Ovary (tissue), 9 donors: Measurements from ENCODE around the gene RERE. TPM values are rescaled to one million over a fixed set of nuclear protein-coding genes. Genes with fewer than 3 reads are reported as not detected.
A peak's percentile ranks its signal among the peaks of the same experiment; 100 is the strongest.
"Not testable (repeated sequence)": the region's sequence is repeated elsewhere in the genome, so short reads cannot be mapped to it uniquely, and the experiment has no call there.

Experiments used
- DNase-seq, 5 donors: peaks; one replicate each; pipeline ENCODE4 v3.0.0-alpha.2; 2019 to 2020
- H3K27ac ChIP-seq, 2 donors: fragments of 200-600 bp; one replicate each; pipeline versions ENCODE4 v1.5.1 to v1.8.0; 2019 to 2022
- H3K27me3 ChIP-seq: fragments of 200-600 bp; one replicate; pipeline ENCODE4 v1.8.0; 2022
- H3K36me3 ChIP-seq: fragments of 200-600 bp; sonication (generic); one replicate; pipeline ENCODE4 v1.5.1; 2019
- H3K4me1 ChIP-seq: one replicate; pipeline ENCODE4 v1.8.1; 2013; ENCODE audit warnings: mild to moderate bottlenecking, moderate library complexity; ENCODE audit not compliant: insufficient read depth
- H3K4me3 ChIP-seq: fragments of 200-600 bp; sonication (generic); one replicate; pipeline ENCODE4 v1.5.1; 2017
- H3K9me3 ChIP-seq, 2 donors: fragments of 200-600 bp in 1 of 2; sonication (generic) in 1 of 2; one replicate each; pipeline versions ENCODE4 v1.5.1 to v1.8.1; 2013 to 2019; ENCODE audit warnings: mild to moderate bottlenecking in 1 of 2, moderate library complexity in 1 of 2
- EP300 ChIP-seq: sonication (generic); formaldehyde crosslinking; IDR thresholded peaks from one replicate; pipeline ENCODE4 v1.6.1; 2017; ENCODE audit warnings: antibody characterized with exemption
- POLR2A ChIP-seq: fragments of 450-650 bp; IDR thresholded peaks from one replicate; pipeline ENCODE4 v1.6.1; 2017; ENCODE audit warnings: antibody characterized with exemption, mild to moderate bottlenecking, moderate library complexity
- WGBS, 3 donors: extraction: QIAGEN DNeasy Blood & Tissue Kit in 1 of 3; methylation state at CpG; one replicate each; pipeline versions ENCODE4 v1.1.5 to v1.1.7; 2013 to 2017; 5-methylcytosine and 5-hydroxymethylcytosine counted together
- intact Hi-C, 4 donors: fragments of 100-400 bp; cut with DNase I; formaldehyde crosslinking; loops; one replicate each; pipeline versions ENCODE4 v1.11.0 to v1.15.1; 2022 to 2023
- polyA plus RNA-seq, 2 donors: library from polyadenylated mRNA; stranded (reverse); fragments of 200-250 nt in 1 of 2; fragments of 350-450 nt in 1 of 2; fragmentation: Illumina TruSeq in 1 of 2; extraction: RNeasy Lipid Tissue Mini Kit (QIAGEN cat#74804) in 1 of 2; gene quantifications; one replicate each; pipeline ENCODE4 v1.2.3, GENCODE V29; 2013 to 2014
- total RNA-seq, 7 donors: library from RNA; depleted of rRNA in 2 of 7; stranded (reverse); fragments of >200 nt in 2 of 7; fragmentation: NEBNext Ultra II Directional in 3 of 7; extraction: Animal tissue kit (Norgen Biotek cat#: 25700) in 3 of 7; gene quantifications; one replicate each; pipeline versions ENCODE4 v1.1.0 to v1.2.4, GENCODE V29; 2016 to 2023
- TF ChIP-seq, protein P1 (sequence below), 3 donors: fragments of 450-650 bp in 2 of 3; fragments of 200-600 bp in 1 of 3; IDR thresholded peaks; one replicate each; pipeline versions ENCODE4 v1.5.1 to v1.8.0; 2016 to 2022; ENCODE audit warnings: antibody characterized with exemption in 3 of 3, mild to moderate bottlenecking in 1 of 3
- donor health status: DM: no; HTN: no; CAD: no; lungs with moderate emphysema.
- donor health status: DM: no; HTN: no; CAD: no.
- donor health status: Bipolar disorder and iron deficiency.
- donor health status: DM: yes; HTN: yes; CAD: no.
- donor health status: DM: no; HTN: no; CAD: no.
- donor health status: DM: yes; HTN: yes; CAD: no.

RERE gene
- total and polyA plus RNA-seq, 9 donors: 36.7 to 119 (median 114) TPM

DNA sequence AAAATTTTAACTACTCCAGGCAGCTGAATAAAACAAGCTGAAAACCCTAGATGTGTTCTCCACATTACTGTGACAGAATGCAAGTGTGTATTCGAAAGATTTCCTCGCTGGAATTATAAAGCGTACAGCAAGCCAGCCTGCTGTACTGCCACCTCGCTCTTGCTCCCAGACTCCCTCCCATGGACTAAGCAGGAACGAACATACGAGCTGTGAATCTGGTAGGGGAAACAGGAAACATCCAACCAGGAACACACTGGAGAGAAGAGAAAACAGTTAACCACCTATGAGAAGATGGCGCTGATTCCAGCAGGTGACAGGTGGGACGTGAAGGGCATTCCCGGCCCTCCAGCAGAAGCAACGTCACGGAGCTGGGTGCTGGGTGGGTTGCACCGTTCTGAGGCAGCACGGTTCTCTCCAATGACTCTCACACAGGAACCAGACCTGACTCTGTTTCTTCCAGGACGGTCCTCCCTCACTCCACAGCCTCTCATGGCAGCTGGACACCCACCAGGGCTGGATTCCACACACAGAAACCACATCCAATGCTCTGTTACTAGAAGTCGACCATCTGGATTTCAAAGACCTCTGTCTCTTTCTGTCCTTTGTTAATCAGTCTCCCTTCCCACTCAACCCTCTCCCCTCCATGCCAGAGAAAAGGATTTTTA lies 219.2 kb downstream of the RERE start:
- Histone ChIP-seq H3K27ac (peak overlapping the region; percentile 22 to 65), H3K4me3 (no peak overlapping the region), H3K27me3 (no peaks in the 10 kb centered on the region), H3K4me1 (peaks cover 16% of the 10 kb centered on the region), H3K9me3 (no peaks in the 10 kb centered on the region), H3K36me3 (no peaks in the 10 kb centered on the region)
- 10 to 20% (median 10%) methylated on average over 15 of the region's 15 CpGs for WGBS, 3 donors
- TF ChIP-seq POLR2A: no peak
- TF ChIP-seq, protein P1, sequence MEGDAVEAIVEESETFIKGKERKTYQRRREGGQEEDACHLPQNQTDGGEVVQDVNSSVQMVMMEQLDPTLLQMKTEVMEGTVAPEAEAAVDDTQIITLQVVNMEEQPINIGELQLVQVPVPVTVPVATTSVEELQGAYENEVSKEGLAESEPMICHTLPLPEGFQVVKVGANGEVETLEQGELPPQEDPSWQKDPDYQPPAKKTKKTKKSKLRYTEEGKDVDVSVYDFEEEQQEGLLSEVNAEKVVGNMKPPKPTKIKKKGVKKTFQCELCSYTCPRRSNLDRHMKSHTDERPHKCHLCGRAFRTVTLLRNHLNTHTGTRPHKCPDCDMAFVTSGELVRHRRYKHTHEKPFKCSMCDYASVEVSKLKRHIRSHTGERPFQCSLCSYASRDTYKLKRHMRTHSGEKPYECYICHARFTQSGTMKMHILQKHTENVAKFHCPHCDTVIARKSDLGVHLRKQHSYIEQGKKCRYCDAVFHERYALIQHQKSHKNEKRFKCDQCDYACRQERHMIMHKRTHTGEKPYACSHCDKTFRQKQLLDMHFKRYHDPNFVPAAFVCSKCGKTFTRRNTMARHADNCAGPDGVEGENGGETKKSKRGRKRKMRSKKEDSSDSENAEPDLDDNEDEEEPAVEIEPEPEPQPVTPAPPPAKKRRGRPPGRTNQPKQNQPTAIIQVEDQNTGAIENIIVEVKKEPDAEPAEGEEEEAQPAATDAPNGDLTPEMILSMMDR (IDR thresholded peaks at IDR 0.05): peak; percentile 27 to 55 (median 44)
- intact Hi-C loops: no loop called here
- peak; percentile 37 to 61 (median 47) for DNase-seq

DNA sequence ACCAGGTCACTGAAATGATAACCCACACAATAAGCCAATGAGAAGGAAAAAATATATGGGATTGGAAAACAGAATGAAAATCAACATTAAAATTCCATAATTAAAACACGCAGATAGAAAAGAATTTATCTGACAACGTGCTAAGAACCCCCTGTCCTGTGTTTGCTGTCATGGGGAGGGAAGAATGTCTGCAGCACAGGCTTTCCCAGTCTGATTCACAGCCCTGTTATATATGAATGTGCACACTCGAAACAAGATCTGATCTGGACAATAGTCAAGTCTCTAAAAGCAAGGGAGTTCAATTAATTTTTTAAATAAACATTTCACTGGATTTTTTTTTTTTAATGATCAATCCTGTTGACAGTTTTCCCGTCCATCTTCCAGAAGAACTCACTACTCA lies 220.0 kb downstream of the RERE start:
- no peak for DNase-seq
- peak overlapping the region in 1 of 2 donors; percentile 65 for H3K27ac ChIP-seq
- whole genome bisulfite sequencing, 3 donors: 53 to 61% (median 54%) methylated on average over 4 of the region's 4 CpGs
- H3K4me3 ChIP-seq: no peak overlapping the region
- H3K4me1 ChIP-seq: peaks cover 16% of the 10 kb centered on the region
- no peaks in the 10 kb centered on the region for H3K9me3 ChIP-seq
- intact Hi-C loops: no loop called here
- TF ChIP-seq, protein P1 (IDR thresholded peaks at IDR 0.05): no peak
- no peak for TF ChIP-seq POLR2A
- TF ChIP-seq EP300: no peak
- H3K36me3 ChIP-seq: no peaks in the 10 kb centered on the region
- no peaks in the 10 kb centered on the region for H3K27me3 ChIP-seq

DNA sequence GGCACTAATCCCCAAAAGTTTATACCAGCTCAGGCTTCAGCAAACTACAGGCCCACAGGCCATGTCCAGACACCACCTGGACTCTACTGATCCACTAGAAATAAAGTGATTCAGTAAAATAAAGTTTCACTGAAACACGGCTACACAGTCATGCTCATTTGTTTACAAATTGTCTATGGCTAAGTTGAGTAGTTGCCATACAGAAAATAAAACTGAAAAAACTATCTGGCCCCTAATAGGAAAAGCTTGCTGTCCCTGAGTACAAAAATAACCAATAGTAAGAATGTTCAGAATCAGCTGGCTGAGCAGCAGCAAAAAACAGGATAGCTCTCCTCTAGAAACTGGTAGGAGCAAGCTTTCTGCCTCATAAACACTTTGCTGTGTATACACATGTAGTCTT lies 221.5 kb downstream of the RERE start:
- peaks cover 16% of the 10 kb centered on the region for H3K4me1 ChIP-seq
- WGBS, 3 donors: 9 to 21% (median 13%) methylated on average over 1 of the region's 1 CpG

DNA sequence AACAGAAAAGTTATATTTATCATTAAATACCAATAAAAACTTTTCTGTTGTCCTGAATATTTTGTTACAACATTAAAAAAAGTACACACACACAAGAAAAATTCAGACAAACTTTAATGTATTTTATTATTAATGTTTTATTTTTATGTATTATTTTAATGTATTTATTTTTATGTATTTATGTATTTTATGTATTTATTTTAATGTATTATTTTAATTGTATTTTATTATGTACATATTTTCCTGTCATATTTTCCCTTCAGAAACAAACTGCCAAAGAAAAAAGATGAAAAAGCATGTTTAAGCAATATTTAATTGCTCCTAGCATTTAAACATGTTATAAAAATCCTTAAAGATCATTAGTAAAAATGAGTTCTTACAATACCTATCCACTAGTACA lies 222.1 kb downstream of the RERE start:
- Histone ChIP-seq H3K36me3 (no peaks in the 10 kb centered on the region), H3K4me3 (no peak overlapping the region), H3K9me3 (no peaks in the 10 kb centered on the region), H3K27me3 (no peaks in the 10 kb centered on the region), H3K4me1 (peaks cover 16% of the 10 kb centered on the region), H3K27ac (no peak overlapping the region)
- intact Hi-C loops: no loop called here
- TF ChIP-seq, protein P1 (IDR thresholded peaks at IDR 0.05): no peak
- TF ChIP-seq POLR2A (no peak), EP300 (no peak)
- DNase-seq: no peak

More for the DNA sequence above, 221.5 kb downstream of the RERE start:
- Histone ChIP-seq H3K9me3 (no peaks in the 10 kb centered on the region), H3K36me3 (no peaks in the 10 kb centered on the region), H3K27me3 (no peaks in the 10 kb centered on the region), H3K27ac (no peak overlapping the region), H3K4me3 (no peak overlapping the region)
- no peak for DNase-seq
- intact Hi-C loops: no loop called here
- no peak for TF ChIP-seq POLR2A

DNA sequence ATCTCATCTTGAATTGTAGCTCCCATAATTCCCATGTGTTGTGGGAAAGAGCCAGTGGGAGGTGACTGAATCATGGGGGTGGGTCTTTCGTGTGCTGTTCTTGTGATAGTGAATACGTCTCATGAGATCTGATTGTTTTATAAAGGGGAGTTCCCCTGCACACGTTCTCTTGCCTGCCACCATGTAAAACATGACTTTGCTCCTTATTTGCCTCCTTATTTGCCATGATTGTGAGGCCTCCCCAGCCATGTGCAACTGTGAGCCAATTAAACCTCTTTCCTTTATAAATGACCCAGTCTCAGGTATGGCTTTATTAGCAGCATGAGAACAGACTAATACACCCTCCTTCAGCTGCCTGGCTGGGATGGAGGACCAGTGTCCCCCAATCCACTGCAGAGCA lies 224.1 kb downstream of the RERE start:
- WGBS, 3 donors: 92 to 97% (median 94%) methylated on average over 3 of the region's 3 CpGs
- intact Hi-C loops, H3K27ac ChIP-seq: not testable (repeated sequence)

More for the DNA sequence above, 224.1 kb downstream of the RERE start:
- H3K36me3 ChIP-seq, H3K4me3 ChIP-seq, H3K27me3 ChIP-seq, DNase-seq, H3K9me3 ChIP-seq: not testable (repeated sequence)
- peaks cover 11% of the 10 kb centered on the region for H3K4me1 ChIP-seq
